GM18505 (cell line): ENCODE data around the gene CLIC1.

Source experiments
- ATAC-seq: cut with Tn5 transposase; IDR thresholded peaks from one replicate; pipeline ENCODE4 v1.9.1; 2021; ENCODE audit not compliant: unreplicated experiment
- POLR2A ChIP-seq: IDR thresholded peaks from 4 replicates; pipeline ENCODE4 v1.6.1; 2011; ENCODE audit warnings: borderline replicate concordance; ENCODE audit not compliant: insufficient read depth, insufficient read length; ENCODE audit errors: extremely low read depth

Gene CLIC1

GRCh38 chr6:31739639-31740396, 3.5 kb upstream of the CLIC1 start, which contains the start of gene MSH5:
Gene MSH5 (plus strand): TSS chr6:31740005. CDS start chr6:31740467, 462 bp downstream.
- TF ChIP-seq POLR2A: peak; percentile 57
- ATAC-seq: peak; percentile 71

- ATAC-seq: peak; percentile 25
These were observed 2.0 kb upstream of the CLIC1 start for GRCh38 chr6:31737991-31738979.

GRCh38 chr6:31737315-31737990, 1.1 kb upstream of the CLIC1 start:
- ATAC-seq: no peak
- TF ChIP-seq POLR2A: no peak

More at GRCh38 chr6:31737991-31738979, 2.0 kb upstream of the CLIC1 start:
- peak; percentile 55 for TF ChIP-seq POLR2A

GRCh38 chr6:31736768-31737314, 511 bp upstream of the CLIC1 start:
- no peak for ATAC-seq
- peak; percentile 8 for TF ChIP-seq POLR2A

- no peak for ATAC-seq
- TF ChIP-seq POLR2A: peak; percentile 40
These were observed 1.4 kb downstream of the CLIC1 start for GRCh38 chr6:31734821-31735406.

GRCh38 chr6:31734247-31734820, 2.0 kb downstream of the CLIC1 start:
- no peak for ATAC-seq
- no peak for TF ChIP-seq POLR2A

GRCh38 chr6:31733734-31734133, 2.6 kb downstream of the CLIC1 start:
- TF ChIP-seq POLR2A: no peak
- ATAC-seq: no peak

- TF ChIP-seq POLR2A: no peak
- no peak for ATAC-seq
These were observed 4.3 kb downstream of the CLIC1 start for GRCh38 chr6:31732029-31732428.

GRCh38 chr6:31730631-31731086, 5.7 kb downstream of the CLIC1 start:
- no peak for TF ChIP-seq POLR2A
- no peak for ATAC-seq

GRCh38 chr6:31729979-31730630, 6.2 kb downstream of the CLIC1 start:
- TF ChIP-seq POLR2A: peak; percentile 50
- no peak for ATAC-seq

GRCh38 chr6:31729515-31729978, 6.8 kb downstream of the CLIC1 start:
- no peak for ATAC-seq

More at GRCh38 chr6:31729515-31729978, 6.8 kb downstream of the CLIC1 start:
- no peak for TF ChIP-seq POLR2A
